ENCODE measurements around the gene PDAP1. TPM values are rescaled to one million over a fixed set of nuclear protein-coding genes. Genes with fewer than 3 reads are reported as not detected.

The PDAP1 gene
- total and polyA plus RNA-seq, 2 of the 13 experiments (the other 11 are each of a cell fraction or from before 2014, with no cell fraction given) = 13.0 to 100 TPM

DNA sequence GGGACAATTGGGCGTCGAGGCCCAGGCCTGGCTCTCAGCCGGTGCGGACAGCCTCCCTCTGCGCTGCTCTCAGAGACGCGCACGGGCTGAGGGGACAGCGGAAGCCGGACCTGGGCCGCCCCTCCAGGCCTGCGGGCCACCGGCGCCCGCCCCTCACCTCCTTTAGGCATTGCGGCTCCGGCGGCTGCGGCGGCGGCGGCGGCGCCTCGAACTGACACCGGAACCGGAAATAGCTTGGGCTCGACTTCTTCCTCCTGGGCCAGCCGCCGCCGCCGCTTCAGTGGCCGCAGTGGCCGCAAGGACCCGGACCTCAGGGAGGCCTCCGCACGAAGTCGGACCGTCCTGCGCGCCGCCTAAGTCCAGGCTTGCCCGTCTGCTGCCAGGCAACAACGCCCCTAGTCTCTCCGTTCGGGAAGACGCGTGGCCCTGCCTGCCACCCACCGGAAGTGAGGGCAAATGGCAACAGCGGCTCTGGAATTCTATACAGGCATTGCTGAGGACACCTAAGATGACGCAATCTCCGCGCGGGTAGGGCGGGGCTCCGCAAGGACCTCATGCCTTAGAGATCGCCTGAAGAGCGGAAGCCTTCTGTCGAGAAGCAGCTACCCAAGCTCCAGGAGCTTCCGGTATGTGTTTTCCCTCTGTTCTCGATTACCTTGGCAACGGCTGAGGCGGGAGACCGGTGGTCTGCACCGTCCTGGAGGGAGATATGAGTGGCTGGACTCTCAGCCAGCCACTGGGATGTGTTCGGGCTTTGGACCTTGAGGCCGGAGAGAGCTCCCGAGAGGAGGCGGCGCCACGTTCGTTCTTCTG, at the start of gene PDAP1, which contains the start of gene BUD31 (continued):
- TF ChIP-seq ZNF547 (CRISPR knock-in tag; IDR thresholded peaks at IDR 0.05) (peak; percentile 77; the same call in 1 of the 2 replicates), HIVEP1 (CRISPR knock-in tag; IDR thresholded peaks at IDR 0.05) (peak; percentile 80; the same call in 1 of the 2 replicates), ZNF746 (CRISPR knock-in tag; IDR thresholded peaks at IDR 0.05) (peak; percentile 65; the same call in 1 of the 2 replicates), ZBTB7B (CRISPR knock-in tag; IDR thresholded peaks at IDR 0.05) (no peak), SMYD3 (CRISPR knock-in tag; IDR thresholded peaks at IDR 0.05) (peak; percentile 81), ATAD3A (CRISPR knock-in tag; IDR thresholded peaks at IDR 0.05) (no peak), ZNF101 (CRISPR knock-in tag; IDR thresholded peaks at IDR 0.05; ENCODE audit: borderline replicate concordance, low read depth) (no peak), GPN1 (CRISPR knock-in tag; IDR thresholded peaks at IDR 0.05; ENCODE audit: borderline replicate concordance) (no peak), ZNF724P (CRISPR knock-in tag; IDR thresholded peaks at IDR 0.05; ENCODE audit: borderline replicate concordance) (peak; percentile 64; the same call in 1 of the 2 replicates), ZNF761 (CRISPR knock-in tag; conservative IDR thresholded peaks at IDR 0.05) (no peak; the same call in 1 of the 2 replicates), ZMYM4 (CRISPR knock-in tag; IDR thresholded peaks at IDR 0.05) (peak; percentile 25; the same call in 1 of the 2 replicates), CENPX (CRISPR knock-in tag; IDR thresholded peaks at IDR 0.05) (no peak), LCORL (IDR thresholded peaks at IDR 0.05) (no peak), LCORL (CRISPR knock-in tag; IDR thresholded peaks at IDR 0.05) (peak; percentile 26; the same call in 1 of the 2 replicates), ETV6 (CRISPR knock-in tag; conservative IDR thresholded peaks at IDR 0.05) (peak; percentile 71; the same call in 1 of the 2 replicates), RORA (CRISPR knock-in tag; IDR thresholded peaks at IDR 0.05) (no peak), NFIC (IDR thresholded peaks at IDR 0.05; ENCODE audit: low read length) (no peak), MLLT10 (CRISPR knock-in tag; IDR thresholded peaks at IDR 0.05) (no peak), SAFB2 (CRISPR knock-in tag; IDR thresholded peaks at IDR 0.05; ENCODE audit: borderline replicate concordance, low read depth) (peak; percentile 37; the same call in 1 of the 2 replicates), FOXA1 (IDR thresholded peaks at IDR 0.05) (no peak), FOXA1 (CRISPR knock-in tag; IDR thresholded peaks at IDR 0.05) (no peak), ZKSCAN5 (CRISPR knock-in tag; IDR thresholded peaks at IDR 0.05) (no peak), HNRNPK (IDR thresholded peaks at IDR 0.05; ENCODE audit: low read depth, low read length, poor library complexity, severe bottlenecking) (no peak), ZSCAN12 (CRISPR knock-in tag; IDR thresholded peaks at IDR 0.05) (peak; percentile 69; the same call in 1 of the 2 replicates), HDAC1 (CRISPR knock-in tag; IDR thresholded peaks at IDR 0.05) (peak; percentile 84), ZFP36L2 (CRISPR knock-in tag; IDR thresholded peaks at IDR 0.05) (peak; percentile 81; the same call in 1 of the 2 replicates), ZSCAN29 (CRISPR knock-in tag; conservative IDR thresholded peaks at IDR 0.05) (no peak), SALL1 (CRISPR knock-in tag; IDR thresholded peaks at IDR 0.05) (peak; percentile 96), ZNF180 (CRISPR knock-in tag; IDR thresholded peaks at IDR 0.05; ENCODE audit: borderline replicate concordance, low read depth) (no peak)
- TF ChIP-seq, protein P1, sequence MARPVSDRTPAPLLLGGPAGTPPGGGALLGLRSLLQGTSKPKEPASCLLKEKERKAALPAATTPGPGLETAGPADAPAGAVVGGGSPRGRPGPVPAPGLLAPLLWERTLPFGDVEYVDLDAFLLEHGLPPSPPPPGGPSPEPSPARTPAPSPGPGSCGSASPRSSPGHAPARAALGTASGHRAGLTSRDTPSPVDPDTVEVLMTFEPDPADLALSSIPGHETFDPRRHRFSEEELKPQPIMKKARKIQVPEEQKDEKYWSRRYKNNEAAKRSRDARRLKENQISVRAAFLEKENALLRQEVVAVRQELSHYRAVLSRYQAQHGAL (CRISPR knock-in tag; IDR thresholded peaks at IDR 0.05; ENCODE audit: not compliant biosample characterization) = no peak
- TF ChIP-seq, protein P2, sequence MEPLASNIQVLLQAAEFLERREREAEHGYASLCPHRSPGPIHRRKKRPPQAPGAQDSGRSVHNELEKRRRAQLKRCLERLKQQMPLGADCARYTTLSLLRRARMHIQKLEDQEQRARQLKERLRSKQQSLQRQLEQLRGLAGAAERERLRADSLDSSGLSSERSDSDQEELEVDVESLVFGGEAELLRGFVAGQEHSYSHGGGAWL (CRISPR knock-in tag; IDR thresholded peaks at IDR 0.05) = peak; percentile 70; the same call in 1 of the 2 replicates
- TF ChIP-seq, protein P3, sequence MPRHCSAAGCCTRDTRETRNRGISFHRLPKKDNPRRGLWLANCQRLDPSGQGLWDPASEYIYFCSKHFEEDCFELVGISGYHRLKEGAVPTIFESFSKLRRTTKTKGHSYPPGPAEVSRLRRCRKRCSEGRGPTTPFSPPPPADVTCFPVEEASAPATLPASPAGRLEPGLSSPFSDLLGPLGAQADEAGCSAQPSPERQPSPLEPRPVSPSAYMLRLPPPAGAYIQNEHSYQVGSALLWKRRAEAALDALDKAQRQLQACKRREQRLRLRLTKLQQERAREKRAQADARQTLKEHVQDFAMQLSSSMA (CRISPR knock-in tag; IDR thresholded peaks at IDR 0.05) = peak; percentile 93
